ENCODE data around the gene ARL10.

Gene ARL10

GRCh38 chr5:176413709-176414191, 48.5 kb downstream of the ARL10 start:
- Histone ChIP-seq H3K27me3 (ENCODE audit: insufficient read depth, low read length) (no peaks in the 10 kb centered on the region), H4K8ac (ENCODE audit: low read depth, low read length) (no peak overlapping the region), H2AK5ac (ENCODE audit: low read length) (peak overlapping the region; percentile 72), H2AFZ (ENCODE audit: insufficient read depth, low read length, poor library complexity) (peak overlapping the region; percentile 0), H3K4me1 (ENCODE audit: control insufficient read depth in 1 of 2, insufficient read depth in 2 of 2, low read length in 2 of 2) (peaks cover 30 to 33% of the 10 kb centered on the region in 2 experiments), H3K18ac (ENCODE audit: low read length) (peak overlapping the region; percentile 6), H3K23ac (ENCODE audit: low read length) (no peak overlapping the region), H4K12ac (ENCODE audit: low read depth, low read length) (no peak overlapping the region), H3K14ac (ENCODE audit: low read length) (no peak overlapping the region), H3K4ac (ENCODE audit: low read depth, low read length) (peak overlapping the region; percentile 29), H3K27ac (ENCODE audit: low read depth, low read length) (no peak overlapping the region), H3K79me1 (ENCODE audit: low read length) (peaks cover 18% of the 10 kb centered on the region), H3K79me2 (ENCODE audit: control insufficient read depth, insufficient read depth, low read length, poor library complexity) (peaks cover 16% of the 10 kb centered on the region), H3K9ac (ENCODE audit: low read length) (no peak overlapping the region), H4K91ac (ENCODE audit: low read depth, low read length) (no peak overlapping the region), H2BK5ac (ENCODE audit: low read depth, low read length, poor library complexity) (no peak overlapping the region), H2BK12ac (ENCODE audit: low read length) (no peak overlapping the region), H3K4me3 (ENCODE audit: low read depth, low read length) (no peak overlapping the region), H3K9me3 (ENCODE audit: insufficient read depth, low read depth, low read length) (peaks cover 2% of the 10 kb centered on the region), H3K36me3 (ENCODE audit: control insufficient read depth in 1 of 2, insufficient read depth in 2 of 2, low read length in 2 of 2) (peaks cover 12 to 13% of the 10 kb centered on the region in 2 experiments), H3K4me2 (ENCODE audit: low read length) (no peak overlapping the region), H2BK120ac (ENCODE audit: insufficient read depth, low read length, poor library complexity) (no peak overlapping the region)
- no CpG with 5 or more reads among the region's 7 CpGs for WGBS (ENCODE audit: extremely low coverage, insufficient coverage, insufficient read length)
- peak in 1 of 2 donors; percentile 6 for DNase-seq

DNA sequence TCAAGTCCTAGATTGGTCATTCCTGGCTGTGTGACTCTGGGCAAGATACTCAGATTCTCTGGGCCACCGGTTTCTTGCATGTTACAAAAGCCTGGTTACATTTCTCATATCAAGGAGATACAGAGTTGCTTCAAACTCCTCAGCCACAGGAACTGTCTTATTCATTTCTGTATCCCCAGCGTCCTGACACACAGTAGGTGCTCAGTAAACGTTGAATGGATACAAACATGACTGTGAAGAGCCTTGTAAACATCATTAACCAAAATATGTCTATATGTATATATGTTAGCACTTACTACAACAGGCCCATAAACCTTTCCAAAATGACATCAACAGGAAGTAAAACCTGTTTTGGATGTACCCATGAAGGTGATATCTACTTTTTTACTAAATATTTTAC, 49.4 kb downstream of the ARL10 start:
- Histone ChIP-seq H3K9me3 (ENCODE audit: insufficient read depth, low read depth, low read length) (peaks cover 1% of the 10 kb centered on the region), H3K18ac (ENCODE audit: low read length) (no peak overlapping the region), H3K4me3 (ENCODE audit: low read depth, low read length) (no peak overlapping the region), H4K8ac (ENCODE audit: low read depth, low read length) (no peak overlapping the region), H2AK5ac (ENCODE audit: low read length) (no peak overlapping the region), H3K79me2 (ENCODE audit: control insufficient read depth, insufficient read depth, low read length, poor library complexity) (peaks cover 16% of the 10 kb centered on the region), H4K12ac (ENCODE audit: low read depth, low read length) (no peak overlapping the region), H2BK12ac (ENCODE audit: low read length) (no peak overlapping the region), H3K27me3 (ENCODE audit: insufficient read depth, low read length) (no peaks in the 10 kb centered on the region), H2BK5ac (ENCODE audit: low read depth, low read length, poor library complexity) (no peak overlapping the region), H2BK120ac (ENCODE audit: insufficient read depth, low read length, poor library complexity) (no peak overlapping the region), H3K27ac (ENCODE audit: low read depth, low read length) (no peak overlapping the region), H3K23ac (ENCODE audit: low read length) (no peak overlapping the region), H3K14ac (ENCODE audit: low read length) (no peak overlapping the region), H3K36me3 (ENCODE audit: control insufficient read depth in 1 of 2, insufficient read depth in 2 of 2, low read length in 2 of 2) (peaks cover 6 to 12% of the 10 kb centered on the region in 2 experiments), H3K4me1 (ENCODE audit: control insufficient read depth in 1 of 2, insufficient read depth in 2 of 2, low read length in 2 of 2) (peaks cover 31 to 34% of the 10 kb centered on the region in 2 experiments), H3K4ac (ENCODE audit: low read depth, low read length) (peak overlapping the region; percentile 25), H3K9ac (ENCODE audit: low read length) (no peak overlapping the region), H3K79me1 (ENCODE audit: low read length) (peaks cover 20% of the 10 kb centered on the region), H2AFZ (ENCODE audit: insufficient read depth, low read length, poor library complexity) (no peak overlapping the region), H3K4me2 (ENCODE audit: low read length) (no peak overlapping the region), H4K91ac (ENCODE audit: low read depth, low read length) (no peak overlapping the region)
- peak in 1 of 2 donors; percentile 18 for DNase-seq
- no CpG with 5 or more reads among the region's 3 CpGs for WGBS (ENCODE audit: extremely low coverage, insufficient coverage, insufficient read length)

DNA sequence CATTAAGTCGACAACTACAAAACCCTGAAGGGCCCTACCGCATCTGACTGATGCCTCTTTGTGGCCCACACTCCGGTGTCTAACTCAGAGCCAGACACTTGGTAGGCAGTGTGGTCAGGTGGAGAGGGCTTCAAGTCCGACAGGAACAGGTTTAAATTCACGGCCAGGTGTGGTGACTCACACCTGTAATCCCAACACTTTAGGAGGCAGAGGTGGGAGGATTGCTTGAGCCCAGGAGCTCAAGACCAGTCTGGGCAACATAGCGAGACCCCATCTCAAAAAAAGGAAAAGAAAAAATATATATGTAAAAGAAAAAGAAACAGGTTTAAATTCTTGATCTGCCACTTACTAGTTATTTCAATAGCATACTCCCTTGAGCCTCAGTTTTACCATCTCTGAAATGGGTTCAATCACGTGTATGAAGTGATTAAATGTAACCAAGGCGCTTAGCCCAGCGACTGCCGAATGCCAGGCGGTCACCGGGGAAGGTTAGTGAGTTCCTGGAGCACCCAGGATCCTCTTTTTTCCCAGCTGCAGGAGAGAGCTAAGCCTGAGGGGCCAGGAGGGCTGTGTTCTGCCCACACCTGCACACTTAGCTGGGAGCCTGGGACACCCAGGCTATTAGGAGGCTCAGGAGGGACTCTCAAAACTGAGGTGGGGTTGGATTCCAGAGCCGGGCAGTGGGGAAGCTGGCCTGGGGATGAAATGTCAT, 50.1 kb downstream of the ARL10 start:
- Histone ChIP-seq H2BK120ac (ENCODE audit: insufficient read depth, low read length, poor library complexity) (no peak overlapping the region), H3K18ac (ENCODE audit: low read length) (peak overlapping the region; percentile 60), H3K27ac (ENCODE audit: low read depth, low read length) (peak overlapping the region; percentile 95), H3K27me3 (ENCODE audit: insufficient read depth, low read length) (no peaks in the 10 kb centered on the region), H3K4ac (ENCODE audit: low read depth, low read length) (peak overlapping the region; percentile 12), H3K79me1 (ENCODE audit: low read length) (peaks cover 20% of the 10 kb centered on the region), H3K4me1 (ENCODE audit: control insufficient read depth in 1 of 2, insufficient read depth in 2 of 2, low read length in 2 of 2) (peaks cover 31 to 34% of the 10 kb centered on the region in 2 experiments), H3K79me2 (ENCODE audit: control insufficient read depth, insufficient read depth, low read length, poor library complexity) (peaks cover 16% of the 10 kb centered on the region), H4K8ac (ENCODE audit: low read depth, low read length) (no peak overlapping the region), H3K4me3 (ENCODE audit: low read depth, low read length) (peak overlapping the region; percentile 94), H2AFZ (ENCODE audit: insufficient read depth, low read length, poor library complexity) (peak overlapping the region; percentile 40), H3K9me3 (ENCODE audit: insufficient read depth, low read depth, low read length) (no peaks in the 10 kb centered on the region), H2AK5ac (ENCODE audit: low read length) (no peak overlapping the region), H4K91ac (ENCODE audit: low read depth, low read length) (peak overlapping the region; percentile 30), H3K4me2 (ENCODE audit: low read length) (peak overlapping the region; percentile 70), H3K14ac (ENCODE audit: low read length) (peak overlapping the region; percentile 97), H3K9ac (ENCODE audit: low read length) (peak overlapping the region; percentile 88), H3K23ac (ENCODE audit: low read length) (no peak overlapping the region), H2BK12ac (ENCODE audit: low read length) (peak overlapping the region; percentile 10), H4K12ac (ENCODE audit: low read depth, low read length) (no peak overlapping the region), H3K36me3 (ENCODE audit: control insufficient read depth in 1 of 2, insufficient read depth in 2 of 2, low read length in 2 of 2) (peaks cover 4 to 6% of the 10 kb centered on the region in 2 experiments), H2BK5ac (ENCODE audit: low read depth, low read length, poor library complexity) (peak overlapping the region; percentile 94)
- DNase-seq: peak; percentile 52 to 71
- WGBS (ENCODE audit: extremely low coverage, insufficient coverage, insufficient read length): no CpG with 5 or more reads among the region's 13 CpGs

- peak within 1 kb of the TSS; percentile 84 for H4K8ac ChIP-seq (ENCODE audit: low read depth, low read length)
- peak within 1 kb of the TSS; percentile 68 for H4K12ac ChIP-seq (ENCODE audit: low read depth, low read length)
- peaks cover 20% of the 10 kb centered on the region for H3K79me1 ChIP-seq (ENCODE audit: low read length)
Measured at GRCh38 chr5:176415952-176416924, 51.0 kb downstream of the ARL10 start, which contains the start of gene CLTB. CLTB (minus strand) TSS chr5:176416539; CDS start chr5:176416363, 176 bp downstream.

More at GRCh38 chr5:176415952-176416924, 51.0 kb downstream of the ARL10 start, which contains the start of gene CLTB:
- Histone ChIP-seq H3K4me2 (ENCODE audit: low read length) (peak within 1 kb of the TSS; percentile 70), H4K91ac (ENCODE audit: low read depth, low read length) (peak within 1 kb of the TSS; percentile 86), H3K4me1 (ENCODE audit: control insufficient read depth in 1 of 2, insufficient read depth in 2 of 2, low read length in 2 of 2) (peaks cover 31 to 34% of the 10 kb centered on the region in 2 experiments), H3K4ac (ENCODE audit: low read depth, low read length) (peak within 1 kb of the TSS; percentile 93), H2AFZ (ENCODE audit: insufficient read depth, low read length, poor library complexity) (peak within 1 kb of the TSS; percentile 40), H2BK12ac (ENCODE audit: low read length) (peak within 1 kb of the TSS; percentile 82), H3K9me3 (ENCODE audit: insufficient read depth, low read depth, low read length) (no peaks in the 10 kb centered on the region), H3K14ac (ENCODE audit: low read length) (peak within 1 kb of the TSS; percentile 97), H2AK5ac (ENCODE audit: low read length) (peak within 1 kb of the TSS; percentile 94), H3K27me3 (ENCODE audit: insufficient read depth, low read length) (no peaks in the 10 kb centered on the region), H3K18ac (ENCODE audit: low read length) (peak within 1 kb of the TSS; percentile 93), H3K23ac (ENCODE audit: low read length) (no peak within 1 kb of the TSS), H3K27ac (ENCODE audit: low read depth, low read length) (peak within 1 kb of the TSS; percentile 95), H2BK5ac (ENCODE audit: low read depth, low read length, poor library complexity) (peak within 1 kb of the TSS; percentile 94), H3K9ac (ENCODE audit: low read length) (peak within 1 kb of the TSS; percentile 88), H2BK120ac (ENCODE audit: insufficient read depth, low read length, poor library complexity) (peak within 1 kb of the TSS; percentile 79), H3K4me3 (ENCODE audit: low read depth, low read length) (peak within 1 kb of the TSS; percentile 94), H3K36me3 (ENCODE audit: control insufficient read depth in 1 of 2, insufficient read depth in 2 of 2, low read length in 2 of 2) (peaks cover 1 to 2% of the 10 kb centered on the region in 2 experiments), H3K79me2 (ENCODE audit: control insufficient read depth, insufficient read depth, low read length, poor library complexity) (peaks cover 14% of the 10 kb centered on the region)
- peak; percentile 93 to 95 for DNase-seq
- WGBS (ENCODE audit: extremely low coverage, insufficient coverage, insufficient read length): no CpG with 5 or more reads among the region's 107 CpGs

Measured in trophoblast cell (in vitro differentiated cells and primary cell).